Trophoblast cell (in vitro differentiated cells and primary cell): ENCODE measurements around the gene STIM1.
"Not testable (repeated sequence)": the region's sequence is repeated elsewhere in the genome, so short reads cannot be mapped to it uniquely, and the experiment has no call there.

ENCODE experiments used
- DNase-seq, 2 donors: peaks; one replicate each; pipeline ENCODE4 v3.0.0-alpha.2; 2016
- H2AFZ ChIP-seq: 2 replicates; pipeline ENCODE4 v1.6.1; 2013; ENCODE audit warnings: low read length, moderate library complexity, mild to moderate bottlenecking; ENCODE audit not compliant: insufficient read depth, poor library complexity
- H2AK5ac ChIP-seq: 2 replicates; pipeline ENCODE4 v1.6.1; 2013; ENCODE audit warnings: mild to moderate bottlenecking, low read length
- H2BK120ac ChIP-seq: 2 replicates; pipeline ENCODE4 v1.6.1; 2013; ENCODE audit warnings: low read length, mild to moderate bottlenecking, moderate library complexity; ENCODE audit not compliant: insufficient read depth, poor library complexity
- H2BK12ac ChIP-seq: 2 replicates; pipeline ENCODE4 v1.6.1; 2013; ENCODE audit warnings: mild to moderate bottlenecking, low read length, moderate library complexity
- H2BK5ac ChIP-seq: 2 replicates; pipeline ENCODE4 v1.6.1; 2013; ENCODE audit warnings: low read length, low read depth, moderate library complexity, mild to moderate bottlenecking; ENCODE audit not compliant: poor library complexity
- H3K14ac ChIP-seq: 2 replicates; pipeline ENCODE4 v1.6.1; 2013; ENCODE audit warnings: mild to moderate bottlenecking, low read length
- H3K18ac ChIP-seq: 2 replicates; pipeline ENCODE4 v1.6.1; 2013; ENCODE audit warnings: mild to moderate bottlenecking, low read length
- H3K23ac ChIP-seq: 2 replicates; pipeline ENCODE4 v1.6.1; 2013; ENCODE audit warnings: low read length
- H3K27ac ChIP-seq: 2 replicates; pipeline ENCODE4 v1.5.1; 2013; ENCODE audit warnings: low read depth, mild to moderate bottlenecking, inconsistent platforms, low read length, moderate library complexity
- H3K27me3 ChIP-seq: 2 replicates; pipeline ENCODE4 v1.6.1; 2013; ENCODE audit warnings: inconsistent platforms, mild to moderate bottlenecking, low read length, moderate library complexity; ENCODE audit not compliant: insufficient read depth
- H3K36me3 ChIP-seq, 2 experiments: 1 replicate in 1 of 2; 2 replicates in 1 of 2; pipeline ENCODE4 v1.6.1; 2013; ENCODE audit warnings: low read length in 2 of 2, mild to moderate bottlenecking in 2 of 2, moderate library complexity in 1 of 2; ENCODE audit not compliant: insufficient read depth in 2 of 2, control insufficient read depth in 1 of 2
- H3K4ac ChIP-seq: 2 replicates; pipeline ENCODE4 v1.6.1; 2013; ENCODE audit warnings: low read depth, mild to moderate bottlenecking, low read length, moderate library complexity
- H3K4me1 ChIP-seq, 2 experiments: 1 replicate in 1 of 2; 2 replicates in 1 of 2; pipeline ENCODE4 v1.6.1; 2013; ENCODE audit warnings: low read length in 2 of 2, mild to moderate bottlenecking in 2 of 2, moderate library complexity in 1 of 2; ENCODE audit not compliant: insufficient read depth in 2 of 2, control insufficient read depth in 1 of 2
- H3K4me2 ChIP-seq: 2 replicates; pipeline ENCODE4 v1.6.1; 2013; ENCODE audit warnings: inconsistent platforms, mild to moderate bottlenecking, low read length, moderate library complexity
- H3K4me3 ChIP-seq: 2 replicates; pipeline ENCODE4 v1.5.1; 2013; ENCODE audit warnings: mild to moderate bottlenecking, low read depth, low read length, inconsistent platforms
- H3K79me1 ChIP-seq: one replicate; pipeline ENCODE4 v1.6.1; 2013; ENCODE audit warnings: low read length
- H3K79me2 ChIP-seq: 2 replicates; pipeline ENCODE4 v1.6.1; 2013; ENCODE audit warnings: low read length, mild to moderate bottlenecking; ENCODE audit not compliant: control insufficient read depth, insufficient read depth, poor library complexity
- H3K9ac ChIP-seq: 2 replicates; pipeline ENCODE4 v1.6.1; 2013; ENCODE audit warnings: mild to moderate bottlenecking, low read length
- H3K9me3 ChIP-seq: 2 replicates; pipeline ENCODE4 v1.6.1; 2013; ENCODE audit warnings: low read depth, mild to moderate bottlenecking, control low read depth, inconsistent platforms, low read length; ENCODE audit not compliant: insufficient read depth
- H4K12ac ChIP-seq: 2 replicates; pipeline ENCODE4 v1.6.1; 2013; ENCODE audit warnings: low read depth, mild to moderate bottlenecking, low read length, moderate library complexity
- H4K8ac ChIP-seq: 2 replicates; pipeline ENCODE4 v1.6.1; 2013; ENCODE audit warnings: low read depth, mild to moderate bottlenecking, low read length, moderate library complexity
- H4K91ac ChIP-seq: one replicate; pipeline ENCODE4 v1.6.1; 2013; ENCODE audit warnings: low read depth, mild to moderate bottlenecking, low read length, moderate library complexity
- WGBS: extraction: QIAGEN DNeasy Blood & Tissue Kit; methylation state at CpG from one replicate; pipeline ENCODE4 v1.1.7; 2013; ENCODE audit warnings: missing lambda C conversion rate; ENCODE audit not compliant: insufficient read length, insufficient coverage; ENCODE audit errors: extremely low coverage; 5-methylcytosine and 5-hydroxymethylcytosine counted together

The STIM1 gene

DNA sequence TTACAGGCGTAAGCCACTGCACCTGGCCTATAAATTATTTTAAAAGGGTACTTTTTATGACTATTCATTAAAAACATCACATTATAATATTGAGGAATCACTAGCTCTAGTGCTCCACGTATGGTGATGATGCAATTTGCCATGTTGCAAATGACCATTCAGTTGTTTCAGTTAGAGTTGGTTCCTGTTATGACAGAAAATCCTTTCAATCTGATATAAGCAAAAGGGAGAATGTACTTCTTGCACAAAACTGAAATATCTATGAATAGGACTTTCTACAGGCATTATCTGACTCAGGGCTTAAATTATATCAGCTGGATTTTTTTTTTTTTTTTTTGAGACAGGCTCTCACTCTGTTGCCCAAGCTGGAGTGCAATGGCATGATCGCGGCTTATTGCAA is 193.5 kb downstream of the STIM1 start:
- H3K9me3 ChIP-seq: no peaks in the 10 kb centered on the region
- H3K4me1 ChIP-seq: peaks cover 7 to 12% of the 10 kb centered on the region in 2 experiments
- H3K36me3 ChIP-seq: no peaks in the 10 kb centered on the region
- DNase-seq: peak in 1 of 2 donors; percentile 39
- H4K8ac ChIP-seq: no peak overlapping the region
- H3K4me3 ChIP-seq: no peak overlapping the region
- no peak overlapping the region for H3K18ac ChIP-seq
- H3K9ac ChIP-seq: no peak overlapping the region
- no peak overlapping the region for H3K4ac ChIP-seq
- H4K12ac ChIP-seq: no peak overlapping the region
- no peak overlapping the region for H2BK12ac ChIP-seq
- no peak overlapping the region for H3K27ac ChIP-seq
- H3K23ac ChIP-seq: no peak overlapping the region
- H2AFZ ChIP-seq: no peak overlapping the region
- no peak overlapping the region for H2BK5ac ChIP-seq
- no peaks in the 10 kb centered on the region for H3K79me2 ChIP-seq
- no CpG with 5 or more reads among the region's 4 CpGs for WGBS
- H2BK120ac ChIP-seq: no peak overlapping the region
- H4K91ac ChIP-seq: no peak overlapping the region
- H3K27me3 ChIP-seq: no peaks in the 10 kb centered on the region
- H3K79me1 ChIP-seq: peaks cover 3% of the 10 kb centered on the region
- no peak overlapping the region for H2AK5ac ChIP-seq
- no peak overlapping the region for H3K4me2 ChIP-seq
- H3K14ac ChIP-seq: no peak overlapping the region

DNA sequence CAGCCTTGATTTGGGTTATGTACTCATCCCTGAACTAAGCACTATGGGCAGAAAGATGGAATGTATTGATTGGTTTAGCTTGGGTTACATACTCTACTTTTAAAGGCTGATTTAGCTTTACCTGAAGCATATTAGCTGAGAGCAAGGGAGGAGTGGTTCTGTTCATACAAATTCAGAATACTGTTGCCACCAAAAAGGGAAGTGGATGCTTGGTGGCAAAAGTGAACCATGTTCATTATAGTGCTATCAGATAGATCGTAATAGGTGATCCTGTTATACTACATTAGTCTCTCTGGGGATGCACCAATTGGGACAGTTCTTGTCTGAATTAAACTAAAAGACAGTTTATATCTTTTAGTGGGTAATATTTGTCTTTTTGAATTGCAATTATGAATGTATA is 194.7 kb downstream of the STIM1 start:
- H3K27ac ChIP-seq: no peak overlapping the region
- no peak overlapping the region for H3K18ac ChIP-seq
- no peak overlapping the region for H3K23ac ChIP-seq
- H3K79me2 ChIP-seq: no peaks in the 10 kb centered on the region
- H3K9me3 ChIP-seq: no peaks in the 10 kb centered on the region
- no peak overlapping the region for H2BK12ac ChIP-seq
- no peak overlapping the region for H2BK120ac ChIP-seq
- H3K79me1 ChIP-seq: no peaks in the 10 kb centered on the region
- H2BK5ac ChIP-seq: no peak overlapping the region
- no peak for DNase-seq
- H4K91ac ChIP-seq: no peak overlapping the region
- no peak overlapping the region for H3K14ac ChIP-seq
- no peaks in the 10 kb centered on the region for H3K36me3 ChIP-seq
- no peak overlapping the region for H4K12ac ChIP-seq
- no peak overlapping the region for H2AK5ac ChIP-seq
- no peak overlapping the region for H4K8ac ChIP-seq
- H3K4ac ChIP-seq: no peak overlapping the region
- no peak overlapping the region for H3K4me2 ChIP-seq
- peaks cover 2 to 3% of the 10 kb centered on the region in 2 experiments for H3K4me1 ChIP-seq
- no peak overlapping the region for H3K4me3 ChIP-seq
- WGBS: no CpG with 5 or more reads among the region's 1 CpG
- no peak overlapping the region for H2AFZ ChIP-seq
- no peaks in the 10 kb centered on the region for H3K27me3 ChIP-seq
- H3K9ac ChIP-seq: no peak overlapping the region

DNA sequence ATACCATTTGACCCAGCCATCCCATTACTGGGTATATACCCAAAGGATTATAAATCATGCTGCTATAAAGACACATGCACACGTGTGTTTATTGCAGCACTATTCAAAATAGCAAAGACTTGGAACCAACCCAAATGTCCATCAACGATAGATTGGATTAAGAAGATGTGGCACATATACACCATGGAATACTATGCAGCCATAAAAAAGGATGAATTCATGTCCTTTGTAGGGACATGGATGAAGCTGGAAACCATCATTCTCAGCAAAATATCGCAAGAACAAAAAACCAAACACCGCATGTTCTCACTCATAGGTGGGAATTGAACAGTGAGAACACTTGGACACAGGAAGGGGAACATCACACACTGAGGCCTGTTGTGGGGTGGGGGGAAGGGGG is 197.7 kb downstream of the STIM1 start:
- not testable (repeated sequence) for H2BK12ac ChIP-seq, H3K79me2 ChIP-seq, H2AFZ ChIP-seq, DNase-seq, H3K14ac ChIP-seq, H3K4me2 ChIP-seq, H3K9me3 ChIP-seq, H3K4me3 ChIP-seq, H3K27ac ChIP-seq, H2BK5ac ChIP-seq, H3K9ac ChIP-seq, H3K79me1 ChIP-seq, H2BK120ac ChIP-seq, H4K8ac ChIP-seq, H3K4me1 ChIP-seq, H4K12ac ChIP-seq, H3K36me3 ChIP-seq, H4K91ac ChIP-seq, H3K18ac ChIP-seq, H3K23ac ChIP-seq, H2AK5ac ChIP-seq, H3K4ac ChIP-seq, H3K27me3 ChIP-seq
- no CpG with 5 or more reads among the region's 4 CpGs for WGBS

DNA sequence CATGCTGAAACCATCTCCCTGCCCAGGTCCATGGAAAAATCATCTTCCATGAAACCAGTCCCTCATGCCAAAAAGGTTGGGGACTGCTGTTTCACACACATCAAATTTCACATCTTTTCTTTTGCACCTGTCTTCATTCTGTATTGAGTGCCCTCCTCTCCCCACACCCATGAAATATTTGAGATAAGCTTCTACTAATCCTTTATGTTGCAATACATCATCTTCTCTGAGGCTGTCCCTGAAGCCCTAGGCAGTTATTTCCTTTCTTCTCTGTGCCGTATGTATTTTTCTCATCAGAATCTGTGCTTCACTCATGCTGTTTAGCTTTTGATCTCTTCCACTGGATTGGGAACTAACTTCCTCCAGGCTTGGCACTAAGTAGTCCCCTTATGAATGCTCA is 199.2 kb downstream of the STIM1 start:
- no peak overlapping the region for H3K23ac ChIP-seq
- no peaks in the 10 kb centered on the region for H3K36me3 ChIP-seq
- no peak overlapping the region for H3K14ac ChIP-seq
- H3K4me1 ChIP-seq: peaks cover 8 to 9% of the 10 kb centered on the region in 2 experiments
- no peak for DNase-seq
- no peak overlapping the region for H3K4ac ChIP-seq
- H3K18ac ChIP-seq: no peak overlapping the region
- no peak overlapping the region for H4K8ac ChIP-seq
- no CpG with 5 or more reads among the region's 1 CpG for WGBS
- H3K79me2 ChIP-seq: no peaks in the 10 kb centered on the region
- no peak overlapping the region for H2BK120ac ChIP-seq
- H4K91ac ChIP-seq: no peak overlapping the region
- H3K79me1 ChIP-seq: peaks cover 4% of the 10 kb centered on the region
- no peak overlapping the region for H3K4me2 ChIP-seq
- no peak overlapping the region for H2BK5ac ChIP-seq
- no peaks in the 10 kb centered on the region for H3K9me3 ChIP-seq
- no peak overlapping the region for H3K27ac ChIP-seq
- H4K12ac ChIP-seq: no peak overlapping the region
- no peak overlapping the region for H2AFZ ChIP-seq
- H3K27me3 ChIP-seq: no peaks in the 10 kb centered on the region
- no peak overlapping the region for H2BK12ac ChIP-seq
- H3K4me3 ChIP-seq: no peak overlapping the region
- H2AK5ac ChIP-seq: no peak overlapping the region
- H3K9ac ChIP-seq: no peak overlapping the region
